A549 (cell line): ENCODE results near the gene ANO4. TPM values are rescaled to one million over a fixed set of nuclear protein-coding genes. Genes with fewer than 3 reads are reported as not detected.
"Not testable (repeated sequence)": the region's sequence is repeated elsewhere in the genome, so short reads cannot be mapped to it uniquely, and the experiment has no call there.

Experiments
- ATAC-seq, 2 experiments: fragments of 200-7000 bp in 1 of 2; fragments of >200 bp in 1 of 2; cut with Nextera tagmentation in 1 of 2; cut with Tn5 transposase in 1 of 2; 3 replicates each; pipeline versions ENCODE4 v1.8.0 to v1.9.1; 2018 to 2020; ENCODE audit warnings: mild to moderate bottlenecking in 1 of 2, moderate library complexity in 1 of 2
- CTCF ChIA-PET: fragments of 300-600 bp; sonication (Branson Sonifier 250); formaldehyde crosslinking; extraction: SDS; loops from one replicate; lab custom pipeline; 2021; ENCODE audit warnings: antibody characterized with exemption, inconsistent platforms; lab: Yijun Ruan, JAX
- POLR2A ChIA-PET: fragments of 350-600 bp; formaldehyde crosslinking; extraction: SDS; loops from one replicate; lab custom pipeline; 2021; ENCODE audit warnings: antibody characterized with exemption, inconsistent platforms; lab: Yijun Ruan, JAX
- DNase-seq, 2 experiments: peaks; one replicate each; pipeline versions ENCODE4 v3.0.0 to v3.0.0-alpha.2; 2011 to 2016; ENCODE audit warnings: low read depth in 1 of 2, low spot score in 1 of 2
- FAIRE-seq: peaks from 2 replicates; lab custom pipeline; 2011; peaks lifted over from hg19 to GRCh38; lab: Jason Lieb, UNC
- H3K27ac ChIP-seq, 2 experiments: fragments of >200 bp; sonication (Bioruptor Twin); formaldehyde crosslinking; 3 replicates each; pipeline ENCODE4 v1.5.1; 2016 to 2017
- H3K4me1 ChIP-seq: fragments of >200 bp; sonication (Bioruptor Twin); formaldehyde crosslinking; 3 replicates; pipeline ENCODE4 v1.6.1; 2016
- H3K4me2 ChIP-seq: fragments of >200 bp; sonication (Bioruptor Twin); formaldehyde crosslinking; 3 replicates; pipeline ENCODE4 v1.6.1; 2016
- H3K4me3 ChIP-seq: fragments of >200 bp; sonication (Bioruptor Twin); formaldehyde crosslinking; 3 replicates; pipeline ENCODE4 v1.5.1; 2016
- H3K9me3 ChIP-seq: fragments of >200 bp; sonication (Bioruptor Twin); formaldehyde crosslinking; 3 replicates; pipeline ENCODE4 v1.6.1; 2016
- CTCF ChIP-seq: fragments of >200 bp; sonication (Bioruptor Twin); formaldehyde crosslinking; IDR thresholded peaks from 3 replicates; pipeline ENCODE4 v1.5.1; 2016
- EHF ChIP-seq: fragments of 250-450 bp; sonication (Bioruptor Pico); IDR thresholded peaks from 2 replicates; pipeline ENCODE4 v1.5.0; 2020; ENCODE audit warnings: mild to moderate bottlenecking
- FOSB ChIP-seq: fragments of 250-450 bp; sonication (Bioruptor Pico); IDR thresholded peaks from 2 replicates; pipeline ENCODE4 v1.5.0; 2020; ENCODE audit warnings: mild to moderate bottlenecking, moderate library complexity
- HES2 ChIP-seq: fragments of >200 bp; sonication (Bioruptor Twin); formaldehyde crosslinking; IDR thresholded peaks from 2 replicates; pipeline ENCODE4 v1.6.1; 2016
- HEYL ChIP-seq: fragments of 250-450 bp; sonication (Bioruptor Pico); IDR thresholded peaks from 2 replicates; pipeline ENCODE4 v1.8.0; 2021; ENCODE audit warnings: mild to moderate bottlenecking, moderate library complexity
- HMGXB4 ChIP-seq: fragments of 250-450 bp; sonication (Bioruptor Pico); IDR thresholded peaks from 2 replicates; pipeline ENCODE4 v1.5.0; 2021; ENCODE audit warnings: mild to moderate bottlenecking, moderate library complexity, borderline replicate concordance
- HOXB5 ChIP-seq: fragments of 250-450 bp; sonication (Bioruptor Pico); IDR thresholded peaks from 2 replicates; pipeline ENCODE4 v1.5.0; 2020; ENCODE audit warnings: mild to moderate bottlenecking, moderate library complexity
- JUNB ChIP-seq: fragments of >200 bp; sonication (Bioruptor Twin); formaldehyde crosslinking; IDR thresholded peaks from 2 replicates; pipeline ENCODE4 v1.6.1; 2016
- KDM1A ChIP-seq: fragments of 200-600 bp; sonication (generic); IDR thresholded peaks from 2 replicates; pipeline ENCODE4 v1.6.1; 2016; ENCODE audit warnings: low read depth, mild to moderate bottlenecking
- NR3C1 ChIP-seq: fragments of >200 bp; sonication (Bioruptor Twin); formaldehyde crosslinking; IDR thresholded peaks from 3 replicates; pipeline ENCODE4 v1.6.1; 2017
- RAD21 ChIP-seq, 2 experiments: fragments of >200 bp in 1 of 2; sonication (Bioruptor Twin) in 1 of 2; formaldehyde crosslinking in 1 of 2; IDR thresholded peaks in 1 of 2; conservative IDR thresholded peaks in 1 of 2; 2 replicates in 1 of 2; 3 replicates in 1 of 2; pipeline ENCODE4 v1.6.1; 2012 to 2018; ENCODE audit warnings: inconsistent platforms in 1 of 2
- SMC3 ChIP-seq: fragments of >200 bp; sonication (Bioruptor Twin); formaldehyde crosslinking; IDR thresholded peaks from 3 replicates; pipeline ENCODE4 v1.6.1; 2018; ENCODE audit warnings: inconsistent platforms
- WGBS: methylation state at CpG from one replicate; pipeline ENCODE4 v1.1.6; 2017; ENCODE audit errors: missing lambda C conversion rate; 5-methylcytosine and 5-hydroxymethylcytosine counted together
- polyA plus RNA-seq, 4 experiments: library from polyadenylated mRNA; depleted of rRNA in 3 of 4; stranded (reverse); fragments of >200 nt; fragmentation: RNase III in 1 of 4; extraction: RNeasy Plus Mini Kit Qiagen cat#74134 plus additional on column Dnase treatment in 1 of 4; gene quantifications; 2 replicates in 3 of 4; 3 replicates in 1 of 4; pipeline ENCODE4 v1.2.3, GENCODE V29; 2011 to 2017

Gene ANO4
- polyA plus RNA-seq, 2 of the 4 experiments (the other 2 are of a cell fraction) = 0.17 TPM; not detected in 1

GRCh38 chr12:101117842-101118241 lies 323.3 kb downstream of the ANO4 start:
- CTCF ChIA-PET = no interaction called here
- DNase-seq (no peak), ATAC-seq (no peak)
- H3K9me3 ChIP-seq = no peaks in the 10 kb centered on the region
- WGBS = 18% methylated on average over 2 of the region's 2 CpGs
- TF ChIP-seq SMC3 (no peak), FOSB (CRISPR knock-in tag) (no peak), RAD21 (conservative IDR thresholded peaks at IDR 0.05 in 1 of 2, IDR thresholded peaks at IDR 0.05 in 1 of 2) (no peak), CTCF (no peak)
- TF ChIP-seq, all 56 proteins: peak for 0
- Histone ChIP-seq H3K4me1 (no peaks in the 10 kb centered on the region), H3K4me2 (no peak overlapping the region), H3K4me3 (no peak overlapping the region), H3K27ac (no peak overlapping the region)
- POLR2A ChIA-PET = no interaction called here
- no peak for FAIRE-seq

DNA sequence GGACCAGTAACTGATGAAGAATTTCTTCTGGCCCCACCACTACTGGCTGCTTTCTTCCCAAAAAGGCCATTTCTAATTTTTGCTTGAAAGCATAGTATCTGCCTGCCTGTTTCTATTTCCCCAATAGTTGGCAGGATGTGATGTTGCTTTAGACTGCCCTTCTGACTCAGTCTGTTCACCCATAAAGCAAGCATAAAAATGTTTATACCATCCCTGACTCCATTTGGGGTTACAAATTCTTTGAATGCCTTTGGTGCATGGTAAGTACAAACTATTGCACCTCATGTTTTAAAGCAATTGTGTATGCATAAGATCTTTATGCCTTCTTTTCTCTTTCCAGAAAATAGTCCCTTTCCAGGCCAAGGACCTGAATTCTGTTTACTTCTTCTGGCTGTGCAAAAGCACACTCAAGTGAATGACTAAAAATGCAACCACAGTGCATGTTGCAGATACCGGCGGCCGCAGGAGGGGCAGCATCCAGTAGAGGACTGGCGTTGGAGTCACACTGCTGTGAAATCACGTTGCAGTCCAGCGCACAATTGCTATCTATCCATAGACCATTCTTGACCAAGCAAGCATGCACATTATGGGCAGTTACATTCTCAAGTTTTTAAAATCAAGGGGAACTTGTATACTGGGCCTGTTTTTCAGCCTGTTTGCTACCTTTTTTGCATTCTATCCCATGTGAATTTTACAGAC lies 333.1 kb downstream of the ANO4 start:
- ChIA-PET CTCF (interaction anchor here (1.0 kb wide), 1 partner anchor 13 kb away, joined by 4 read pairs; no protein-coding TSS in a partner anchor), POLR2A (no interaction called here)
- Histone ChIP-seq H3K9me3 (no peaks in the 10 kb centered on the region), H3K4me3 (no peak overlapping the region), H3K4me2 (no peak overlapping the region), H3K27ac (no peak overlapping the region), H3K4me1 (no peaks in the 10 kb centered on the region)
- DNase-seq (no peak), FAIRE-seq (no peak), ATAC-seq (no peak)
- TF ChIP-seq KDM1A (no peak), HOXB5 (CRISPR knock-in tag) (no peak), HES2 (no peak), EHF (CRISPR knock-in tag) (no peak), HMGXB4 (CRISPR knock-in tag) (no peak), HEYL (CRISPR knock-in tag) (no peak), NR3C1 (no peak)
- WGBS = 21% methylated on average over 6 of the region's 6 CpGs

DNA sequence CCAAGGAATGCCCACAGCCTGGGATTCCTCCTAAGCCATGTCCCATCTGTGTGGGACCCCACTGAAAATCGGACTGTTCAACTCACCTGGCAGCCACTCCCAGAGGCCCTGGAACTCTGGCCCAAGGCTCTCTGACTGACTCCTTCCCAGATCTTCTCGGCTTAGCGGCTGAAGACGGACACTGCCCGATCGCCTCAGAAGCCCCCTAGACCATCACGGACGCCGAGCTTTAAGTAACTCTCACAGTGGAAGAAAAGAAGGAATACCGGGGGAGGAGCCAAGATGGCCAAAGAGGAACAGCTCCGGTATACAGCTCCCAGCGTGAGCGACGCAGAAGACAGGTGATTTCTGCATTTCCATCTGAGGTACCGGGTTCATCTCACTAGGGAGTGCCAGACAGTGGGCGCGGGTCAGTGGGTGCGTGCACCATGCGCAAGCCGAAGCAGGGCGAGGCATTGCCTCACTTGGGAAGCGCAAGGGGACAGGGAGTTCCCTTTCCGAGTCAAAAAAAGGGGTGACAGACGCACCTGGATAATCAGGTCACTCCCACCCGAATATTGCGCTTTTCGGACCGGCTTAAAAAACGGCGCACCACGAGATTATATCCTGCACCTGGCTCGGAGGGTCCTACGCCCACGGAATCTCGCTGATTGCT lies 351.3 kb downstream of the ANO4 start:
- ATAC-seq, CTCF ChIA-PET: not testable (repeated sequence)

GRCh38 chr12:101165319-101165718 lies 370.7 kb downstream of the ANO4 start:
- DNase-seq (no peak), ATAC-seq (no peak), FAIRE-seq (no peak)
- WGBS = 4% methylated on average over 4 of the region's 4 CpGs
- Histone ChIP-seq H3K27ac (no peak overlapping the region), H3K4me1 (no peaks in the 10 kb centered on the region), H3K9me3 (no peaks in the 10 kb centered on the region), H3K4me3 (no peak overlapping the region), H3K4me2 (no peak overlapping the region)
- ChIA-PET CTCF (no interaction called here), POLR2A (no interaction called here)
- no peak for TF ChIP-seq JUNB

More for the DNA sequence above, 351.3 kb downstream of the ANO4 start:
- H3K4me1 ChIP-seq, FAIRE-seq, H3K9me3 ChIP-seq, POLR2A ChIA-PET, H3K27ac ChIP-seq, H3K4me3 ChIP-seq, DNase-seq, H3K4me2 ChIP-seq: not testable (repeated sequence)
- 57% methylated on average over 30 of the region's 35 CpGs for WGBS
